GM18951 (cell line): ENCODE data around the gene EPAS1.

Source experiments
- POLR2A ChIP-seq: IDR thresholded peaks from 4 replicates; pipeline ENCODE4 v1.6.1; 2011; ENCODE audit warnings: mild to moderate bottlenecking; ENCODE audit not compliant: insufficient read length, insufficient read depth; ENCODE audit errors: extremely low read depth
- in situ Hi-C: fragments of 300-500 bp; cut with MboI; formaldehyde crosslinking; loops from one replicate; pipeline ENCODE4 v1.12.0; 2022; ENCODE audit warnings: low sequenced_read_pairs, mixed read lengths, inconsistent platforms; ENCODE audit not compliant: unreplicated experiment

EPAS1 gene

DNA sequence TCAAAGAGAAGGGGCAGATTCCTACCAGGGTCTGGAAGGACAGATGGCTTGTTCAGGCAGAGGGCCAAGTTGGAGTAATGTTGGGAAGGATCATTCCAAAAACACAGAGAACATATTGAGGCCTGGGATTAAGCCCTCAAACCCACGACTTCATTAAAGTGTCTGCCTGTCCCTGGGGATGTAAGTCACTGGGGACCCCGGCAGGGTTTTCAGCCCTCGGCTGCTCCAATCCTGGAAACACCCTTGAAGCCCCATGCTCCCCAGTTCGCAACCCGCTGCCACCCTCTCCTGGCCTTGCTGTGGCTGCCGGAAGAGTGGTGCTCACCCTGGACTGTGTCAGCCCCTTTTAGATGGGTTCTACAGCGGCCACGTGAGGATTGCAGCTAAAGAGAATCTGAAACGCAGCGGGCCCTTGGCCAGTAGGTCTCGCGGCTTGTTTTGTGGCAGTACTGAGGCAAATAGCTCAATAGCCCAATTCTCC is 79.9 kb downstream of the EPAS1 start:
- in situ Hi-C loops, result no loop called here

DNA sequence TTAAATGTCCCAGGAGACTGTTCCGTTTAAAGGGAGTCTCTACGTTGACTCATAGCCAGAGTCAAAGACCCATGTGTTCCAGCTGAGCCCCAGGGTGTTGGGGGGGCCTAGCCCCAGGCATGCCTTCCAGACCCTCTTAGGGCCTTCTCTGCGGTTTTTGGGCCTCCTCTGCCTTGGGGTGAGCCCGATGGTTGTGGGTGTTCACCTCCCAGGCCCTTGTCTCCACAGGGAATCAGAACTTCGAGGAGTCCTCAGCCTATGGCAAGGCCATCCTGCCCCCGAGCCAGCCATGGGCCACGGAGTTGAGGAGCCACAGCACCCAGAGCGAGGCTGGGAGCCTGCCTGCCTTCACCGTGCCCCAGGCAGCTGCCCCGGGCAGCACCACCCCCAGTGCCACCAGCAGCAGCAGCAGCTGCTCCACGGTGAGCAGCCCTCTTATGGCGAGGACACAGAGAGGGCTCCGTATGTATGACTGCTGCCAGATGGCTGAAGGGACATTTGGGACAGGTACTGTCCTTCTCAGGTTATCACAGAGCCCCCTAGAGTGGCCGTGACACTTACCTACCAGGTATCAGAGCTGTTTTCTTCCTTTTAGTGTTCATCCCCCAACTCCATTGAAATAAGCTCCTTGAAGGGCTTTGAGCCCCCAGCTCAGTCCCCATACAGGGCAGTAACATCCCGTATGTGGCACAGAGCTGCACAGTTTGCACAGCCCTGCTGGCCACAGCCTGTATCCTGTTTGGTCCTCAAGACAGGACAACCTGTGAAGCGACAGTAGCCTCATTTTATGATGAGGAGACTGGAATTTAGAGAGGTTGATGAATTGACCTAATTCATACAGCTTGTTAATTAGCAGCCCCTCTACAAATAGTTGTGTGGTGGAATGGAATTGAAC is 80.7 kb downstream of the EPAS1 start:
- in situ Hi-C loops, result no loop called here
- TF ChIP-seq POLR2A, result no peak

More for the DNA sequence above, 79.9 kb downstream of the EPAS1 start:
- no peak for TF ChIP-seq POLR2A

- TF ChIP-seq POLR2A, result no peak
- in situ Hi-C loops, result no loop called here
Observed at GRCh38 chr2:46378616-46379015, 81.4 kb downstream of the EPAS1 start.

GRCh38 chr2:46379213-46380037 is 82.2 kb downstream of the EPAS1 start:
- in situ Hi-C loops, result no loop called here
- TF ChIP-seq POLR2A, result no peak

DNA sequence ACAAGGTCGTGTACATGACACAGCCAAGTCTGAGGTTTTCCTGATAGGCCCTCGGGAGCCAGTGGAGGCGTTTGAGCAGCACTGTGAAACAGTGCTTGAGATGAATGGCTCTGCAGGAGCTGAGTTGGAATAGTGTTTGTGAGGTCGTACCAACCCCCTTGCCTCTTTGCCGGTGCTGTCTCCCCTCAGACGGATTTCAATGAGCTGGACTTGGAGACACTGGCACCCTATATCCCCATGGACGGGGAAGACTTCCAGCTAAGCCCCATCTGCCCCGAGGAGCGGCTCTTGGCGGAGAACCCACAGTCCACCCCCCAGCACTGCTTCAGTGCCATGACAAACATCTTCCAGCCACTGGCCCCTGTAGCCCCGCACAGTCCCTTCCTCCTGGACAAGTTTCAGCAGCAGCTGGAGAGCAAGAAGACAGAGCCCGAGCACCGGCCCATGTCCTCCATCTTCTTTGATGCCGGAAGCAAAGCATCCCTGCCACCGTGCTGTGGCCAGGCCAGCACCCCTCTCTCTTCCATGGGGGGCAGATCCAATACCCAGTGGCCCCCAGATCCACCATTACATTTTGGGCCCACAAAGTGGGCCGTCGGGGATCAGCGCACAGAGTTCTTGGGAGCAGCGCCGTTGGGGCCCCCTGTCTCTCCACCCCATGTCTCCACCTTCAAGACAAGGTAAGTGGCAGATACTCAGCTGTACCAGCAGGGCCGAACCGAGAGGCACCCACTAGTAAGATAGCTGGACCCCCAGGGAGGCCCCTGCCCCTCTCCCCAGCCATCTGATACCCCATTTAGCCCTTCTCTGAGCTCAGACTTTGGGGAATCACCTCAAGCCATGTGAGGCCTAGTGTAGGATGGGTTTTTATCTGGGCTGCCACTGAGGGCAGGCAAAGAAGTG is 83.1 kb downstream of the EPAS1 start:
- in situ Hi-C loops, result no loop called here
- TF ChIP-seq POLR2A, result no peak

DNA sequence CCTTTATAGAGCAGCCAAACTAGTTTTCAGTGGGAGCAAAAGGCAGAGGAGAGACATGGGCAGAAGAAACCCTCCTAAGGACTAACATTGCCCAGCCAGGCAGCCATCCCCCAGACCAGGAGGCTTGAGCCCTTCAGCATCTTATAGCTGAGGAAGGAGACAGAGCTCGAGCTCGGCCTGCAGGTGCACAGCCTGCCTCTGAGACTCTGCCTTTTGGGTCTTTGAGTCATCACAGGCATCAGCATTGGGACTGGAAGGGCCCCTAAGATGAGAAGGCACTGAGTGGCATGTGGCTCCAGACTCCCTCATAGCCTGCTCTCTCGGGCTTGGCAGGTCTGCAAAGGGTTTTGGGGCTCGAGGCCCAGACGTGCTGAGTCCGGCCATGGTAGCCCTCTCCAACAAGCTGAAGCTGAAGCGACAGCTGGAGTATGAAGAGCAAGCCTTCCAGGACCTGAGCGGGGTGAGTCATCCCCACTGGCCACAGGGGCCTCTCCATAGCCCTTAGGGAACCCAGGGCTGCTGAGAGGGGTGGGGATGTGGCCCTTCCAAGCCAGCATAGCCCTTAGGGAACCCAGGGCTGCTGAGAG is 84.1 kb downstream of the EPAS1 start:
- no peak for TF ChIP-seq POLR2A
- in situ Hi-C loops, result no loop called here

GRCh38 chr2:46381871-46382270 is 84.7 kb downstream of the EPAS1 start:
- in situ Hi-C loops, result no loop called here
- no peak for TF ChIP-seq POLR2A

GRCh38 chr2:46382331-46383112 is 85.3 kb downstream of the EPAS1 start:
- TF ChIP-seq POLR2A, result no peak
- in situ Hi-C loops, result no loop called here

- in situ Hi-C loops, result no loop called here
- no peak for TF ChIP-seq POLR2A
Observed at GRCh38 chr2:46383113-46383395, 85.8 kb downstream of the EPAS1 start.

GRCh38 chr2:46383784-46384456 is 86.7 kb downstream of the EPAS1 start:
- no peak for TF ChIP-seq POLR2A
- in situ Hi-C loops, result no loop called here

DNA sequence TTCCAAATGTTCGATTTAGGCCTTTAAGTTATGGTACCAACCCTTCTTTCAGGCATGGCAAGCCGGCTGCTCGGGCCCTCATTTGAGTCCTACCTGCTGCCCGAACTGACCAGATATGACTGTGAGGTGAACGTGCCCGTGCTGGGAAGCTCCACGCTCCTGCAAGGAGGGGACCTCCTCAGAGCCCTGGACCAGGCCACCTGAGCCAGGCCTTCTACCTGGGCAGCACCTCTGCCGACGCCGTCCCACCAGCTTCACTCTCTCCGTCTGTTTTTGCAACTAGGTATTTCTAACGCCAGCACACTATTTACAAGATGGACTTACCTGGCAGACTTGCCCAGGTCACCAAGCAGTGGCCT is 87.2 kb downstream of the EPAS1 start:
- no peak for TF ChIP-seq POLR2A
- in situ Hi-C loops, result no loop called here
